Lower leg skin (tissue), 4 donors: ENCODE results near the gene SDHAF1. TPM values are rescaled to one million over a fixed set of nuclear protein-coding genes. Genes with fewer than 3 reads are reported as not detected.

Experiments
- DNase-seq, 2 donors: peaks; one replicate each; pipeline ENCODE4 v3.0.0-alpha.2; 2019; ENCODE audit warnings: low spot score in 2 of 2
- H3K4me3 ChIP-seq: fragments of 200-600 bp; sonication (generic); 2 replicates; pipeline ENCODE4 v1.5.1; 2017; ENCODE audit warnings: mild to moderate bottlenecking, low read depth; ENCODE audit not compliant: poor library complexity, severe bottlenecking
- POLR2A ChIP-seq, 2 donors: fragments of 450-650 bp; IDR thresholded peaks; one replicate each; pipeline ENCODE4 v1.6.1; 2016 to 2017; ENCODE audit warnings: antibody characterized with exemption in 2 of 2, mild to moderate bottlenecking in 1 of 2, moderate library complexity in 1 of 2
- WGBS, 2 donors: methylation state at CpG; one replicate each; pipeline ENCODE4 v1.1.5; 2018; 5-methylcytosine and 5-hydroxymethylcytosine counted together
- intact Hi-C: fragments of 100-400 bp; cut with DNase I; formaldehyde crosslinking; loops from one replicate; pipeline ENCODE4 v1.15.0; 2023; ENCODE audit warnings: low total_unique reads
- total RNA-seq, 4 donors: library from RNA; depleted of rRNA; stranded (reverse); fragments of >200 nt; gene quantifications; one replicate each; pipeline ENCODE4 v1.1.0, GENCODE V29; 2016
- TF ChIP-seq, protein P1 (sequence below), 3 donors: fragments of 450-650 bp; IDR thresholded peaks; one replicate each; pipeline ENCODE4 v1.5.1; 2016; ENCODE audit warnings: antibody characterized with exemption in 3 of 3, mild to moderate bottlenecking in 3 of 3, moderate library complexity in 2 of 3

The SDHAF1 gene
- total RNA-seq, 4 donors from 2014 or later = 51.6 to 83.8 (median 64.4) TPM

DNA sequence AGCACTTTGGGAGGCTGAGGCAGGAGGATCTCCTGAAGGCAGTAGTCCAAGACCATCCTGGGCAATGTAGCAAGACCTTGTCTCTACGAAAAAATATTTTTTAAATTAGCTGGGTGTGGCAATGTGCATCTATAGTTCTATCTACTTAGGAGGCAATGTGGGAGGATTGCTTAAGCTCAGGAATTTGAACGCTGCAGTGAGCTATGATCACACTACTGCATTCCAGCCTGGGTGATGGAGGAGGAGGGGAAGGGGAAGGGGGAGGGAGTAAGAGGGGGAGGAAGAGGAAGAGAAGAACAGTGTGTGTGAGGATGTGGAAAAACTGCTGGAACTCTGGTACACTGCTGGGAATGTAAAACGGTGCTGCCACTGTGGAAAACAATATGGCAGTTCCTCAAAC is 46.8 kb downstream of the SDHAF1 start:
- TF ChIP-seq, protein P1, sequence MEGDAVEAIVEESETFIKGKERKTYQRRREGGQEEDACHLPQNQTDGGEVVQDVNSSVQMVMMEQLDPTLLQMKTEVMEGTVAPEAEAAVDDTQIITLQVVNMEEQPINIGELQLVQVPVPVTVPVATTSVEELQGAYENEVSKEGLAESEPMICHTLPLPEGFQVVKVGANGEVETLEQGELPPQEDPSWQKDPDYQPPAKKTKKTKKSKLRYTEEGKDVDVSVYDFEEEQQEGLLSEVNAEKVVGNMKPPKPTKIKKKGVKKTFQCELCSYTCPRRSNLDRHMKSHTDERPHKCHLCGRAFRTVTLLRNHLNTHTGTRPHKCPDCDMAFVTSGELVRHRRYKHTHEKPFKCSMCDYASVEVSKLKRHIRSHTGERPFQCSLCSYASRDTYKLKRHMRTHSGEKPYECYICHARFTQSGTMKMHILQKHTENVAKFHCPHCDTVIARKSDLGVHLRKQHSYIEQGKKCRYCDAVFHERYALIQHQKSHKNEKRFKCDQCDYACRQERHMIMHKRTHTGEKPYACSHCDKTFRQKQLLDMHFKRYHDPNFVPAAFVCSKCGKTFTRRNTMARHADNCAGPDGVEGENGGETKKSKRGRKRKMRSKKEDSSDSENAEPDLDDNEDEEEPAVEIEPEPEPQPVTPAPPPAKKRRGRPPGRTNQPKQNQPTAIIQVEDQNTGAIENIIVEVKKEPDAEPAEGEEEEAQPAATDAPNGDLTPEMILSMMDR (IDR thresholded peaks at IDR 0.05) = no peak
- no peak for TF ChIP-seq POLR2A (IDR thresholded peaks at IDR 0.05)
- 19% methylated on average over 3 of the region's 3 CpGs for WGBS, 2 donors
- H3K4me3 ChIP-seq = no peak overlapping the region
- intact Hi-C loops = no loop called here
- no peak for DNase-seq

DNA sequence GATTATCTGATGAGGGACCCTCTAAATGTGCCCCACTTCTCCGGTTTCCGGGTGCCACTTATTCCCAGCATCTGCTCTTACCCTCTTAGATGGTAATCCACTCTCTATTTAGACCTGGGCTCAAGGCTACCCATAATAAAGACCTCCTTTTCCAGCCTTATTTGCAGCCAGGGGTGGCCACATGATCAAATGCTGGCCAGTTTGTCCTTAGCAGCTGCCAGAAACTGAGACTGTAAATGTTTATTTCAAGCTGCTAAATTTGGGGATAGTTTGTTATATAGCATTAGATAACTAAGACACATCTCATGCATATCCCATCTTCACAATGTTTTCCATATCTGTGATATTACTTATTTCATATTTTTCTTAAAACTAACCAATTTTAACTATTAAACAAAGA is 49.0 kb downstream of the SDHAF1 start:
- no peak for TF ChIP-seq POLR2A (IDR thresholded peaks at IDR 0.05)
- H3K4me3 ChIP-seq = no peak overlapping the region
- no peak for DNase-seq
- 96 to 98% methylated on average over 2 of the region's 2 CpGs for WGBS, 2 donors
- intact Hi-C loops = no loop called here

Other genes with a start within 250 kb of the SDHAF1 start
- gene U2AF1L4, start 249.8 kb upstream of the SDHAF1 start, total RNA-seq = 10 to 100 TPM; 12.6 to 20.0 (median 18.5) TPM
- 10 to 100 TPM; 13.7 to 47.4 (median 30.8) TPM for gene PSENEN, start 249.5 kb upstream of the SDHAF1 start, total RNA-seq
- 10 to 100 TPM in 2 of 4 donors, 1 to 10 TPM in 2; 4.7 to 15.0 (median 10.3) TPM for gene LIN37, start 246.6 kb upstream of the SDHAF1 start, total RNA-seq
- 1 to 10 TPM; 2.5 to 9.4 (median 3.9) TPM for gene HSPB6, start 238.2 kb upstream of the SDHAF1 start, total RNA-seq
- 10 to 100 TPM in 3 of 4 donors, 1 to 10 TPM in 1; 9.2 to 20.4 (median 12.9) TPM for gene PROSER3, start 237.0 kb upstream of the SDHAF1 start, total RNA-seq
- gene ARHGAP33, start 219.6 kb upstream of the SDHAF1 start, total RNA-seq = 10 to 100 TPM in 2 of 4 donors, 1 to 10 TPM in 2; 3.6 to 25.7 (median 13.8) TPM
- gene PRODH2, start 182.3 kb upstream of the SDHAF1 start, total RNA-seq = not detected
- not detected for gene NPHS1, start 142.7 kb upstream of the SDHAF1 start, total RNA-seq
- under 1 TPM in 1 of 4 donors, not detected in 3; 0.32 TPM for gene KIRREL2, start 138.3 kb upstream of the SDHAF1 start, total RNA-seq
- gene APLP1, start 126.6 kb upstream of the SDHAF1 start, total RNA-seq = 1 to 10 TPM; 1.6 to 5.6 (median 2.3) TPM
- gene NFKBID, start 94.6 kb upstream of the SDHAF1 start, total RNA-seq = 100 to 1,000 TPM in 1 of 4 donors, 10 to 100 TPM in 1, 1 to 10 TPM in 2; 5.9 to 476 (median 25.8) TPM
- 1 to 10 TPM in 2 of 4 donors, under 1 TPM in 1, not detected in 1; 0.79 to 8.4 (median 4.4) TPM for gene HCST, start 92.7 kb upstream of the SDHAF1 start, total RNA-seq
- 10 to 100 TPM; 25.7 to 29.9 (median 28.4) TPM for gene TYROBP, start 86.9 kb upstream of the SDHAF1 start, total RNA-seq
- 10 to 100 TPM in 3 of 4 donors, 1 to 10 TPM in 1; 6.8 to 17.9 (median 11.4) TPM for gene LRFN3, start 58.8 kb upstream of the SDHAF1 start, total RNA-seq
- 1 to 10 TPM in 2 of 4 donors, under 1 TPM in 1, not detected in 1; 0.89 to 5.8 (median 1.8) TPM for gene SYNE4, start 13.6 kb downstream of the SDHAF1 start, total RNA-seq
- 10 to 100 TPM; 11.9 to 37.9 (median 25.0) TPM for gene ALKBH6, start 19.0 kb downstream of the SDHAF1 start, total RNA-seq
- gene CLIP3, start 37.7 kb downstream of the SDHAF1 start, total RNA-seq = 10 to 100 TPM in 1 of 4 donors, 1 to 10 TPM in 3; 2.1 to 42.3 (median 4.8) TPM
- 10 to 100 TPM in 1 of 4 donors, 1 to 10 TPM in 3; 9.1 to 27.4 (median 9.5) TPM for gene THAP8, start 59.1 kb downstream of the SDHAF1 start, total RNA-seq
- 1 to 10 TPM; 1.3 to 3.0 (median 2.3) TPM for gene WDR62, start 59.7 kb downstream of the SDHAF1 start, total RNA-seq
- gene OVOL3, start 116.0 kb downstream of the SDHAF1 start, total RNA-seq = not detected
- 10 to 100 TPM; 32.0 to 74.8 (median 57.5) TPM for gene POLR2I, start 119.7 kb downstream of the SDHAF1 start, total RNA-seq
- 100 to 1,000 TPM in 2 of 4 donors, 10 to 100 TPM in 2; 60.8 to 113 (median 94.5) TPM for gene TBCB, start 120.3 kb downstream of the SDHAF1 start, total RNA-seq
- 100 to 1,000 TPM in 1 of 4 donors, 10 to 100 TPM in 3; 33.3 to 125 (median 83.2) TPM for gene CAPNS1, start 144.9 kb downstream of the SDHAF1 start, total RNA-seq
- 10 to 100 TPM in 1 of 4 donors, 1 to 10 TPM in 3; 1.1 to 12.9 (median 6.3) TPM for gene COX7A1, start 157.3 kb downstream of the SDHAF1 start, total RNA-seq
- gene ZNF565, start 219.5 kb downstream of the SDHAF1 start, total RNA-seq = 1 to 10 TPM; 1.4 to 4.5 (median 3.7) TPM
- 10 to 100 TPM; 55.8 to 78.6 (median 66.5) TPM for gene ZNF146, start 219.9 kb downstream of the SDHAF1 start, total RNA-seq